A549 (cell line): ENCODE measurements around the gene PTPRG.

Source experiments
- BCL3 ChIP-seq: fragments of >200 bp; sonication (Bioruptor Twin); formaldehyde crosslinking; IDR thresholded peaks from 3 replicates; pipeline ENCODE4 v1.6.1; 2016
- ESRRA ChIP-seq: fragments of 150-350 bp; IDR thresholded peaks from 2 replicates; pipeline ENCODE4 v1.6.1; 2014; ENCODE audit warnings: mild to moderate bottlenecking, low read length, borderline replicate concordance
- JUN ChIP-seq, 2 experiments: fragments of >200 bp; sonication (Bioruptor Twin); formaldehyde crosslinking; IDR thresholded peaks; 2 replicates in 1 of 2; 3 replicates in 1 of 2; pipeline ENCODE4 v1.6.1; 2016 to 2017
- KDM5A ChIP-seq: fragments of 200-600 bp; sonication (generic); IDR thresholded peaks from 2 replicates; pipeline ENCODE4 v1.6.1; 2016; ENCODE audit warnings: antibody characterized with exemption, mild to moderate bottlenecking
- NPAS2 ChIP-seq: fragments of 250-450 bp; sonication (Bioruptor Pico); IDR thresholded peaks from 2 replicates; pipeline ENCODE4 v1.8.0; 2022; ENCODE audit warnings: mild to moderate bottlenecking, moderate library complexity, borderline replicate concordance
- POLR2A ChIP-seq: IDR thresholded peaks from 2 replicates; pipeline ENCODE4 v1.6.1; 2012; ENCODE audit warnings: mild to moderate bottlenecking, low read length
- TF ChIP-seq, protein P1 (sequence below): fragments of >200 bp; sonication (Bioruptor Twin); formaldehyde crosslinking; IDR thresholded peaks from 3 replicates; pipeline ENCODE4 v1.5.1; 2016
- TF ChIP-seq, protein P2 (sequence below): fragments of 150-350 bp; IDR thresholded peaks from 2 replicates; pipeline ENCODE4 v1.6.1; 2014; ENCODE audit warnings: low read depth, mild to moderate bottlenecking, low read length

- TF ChIP-seq, protein P1, sequence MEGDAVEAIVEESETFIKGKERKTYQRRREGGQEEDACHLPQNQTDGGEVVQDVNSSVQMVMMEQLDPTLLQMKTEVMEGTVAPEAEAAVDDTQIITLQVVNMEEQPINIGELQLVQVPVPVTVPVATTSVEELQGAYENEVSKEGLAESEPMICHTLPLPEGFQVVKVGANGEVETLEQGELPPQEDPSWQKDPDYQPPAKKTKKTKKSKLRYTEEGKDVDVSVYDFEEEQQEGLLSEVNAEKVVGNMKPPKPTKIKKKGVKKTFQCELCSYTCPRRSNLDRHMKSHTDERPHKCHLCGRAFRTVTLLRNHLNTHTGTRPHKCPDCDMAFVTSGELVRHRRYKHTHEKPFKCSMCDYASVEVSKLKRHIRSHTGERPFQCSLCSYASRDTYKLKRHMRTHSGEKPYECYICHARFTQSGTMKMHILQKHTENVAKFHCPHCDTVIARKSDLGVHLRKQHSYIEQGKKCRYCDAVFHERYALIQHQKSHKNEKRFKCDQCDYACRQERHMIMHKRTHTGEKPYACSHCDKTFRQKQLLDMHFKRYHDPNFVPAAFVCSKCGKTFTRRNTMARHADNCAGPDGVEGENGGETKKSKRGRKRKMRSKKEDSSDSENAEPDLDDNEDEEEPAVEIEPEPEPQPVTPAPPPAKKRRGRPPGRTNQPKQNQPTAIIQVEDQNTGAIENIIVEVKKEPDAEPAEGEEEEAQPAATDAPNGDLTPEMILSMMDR, result no peak
- TF ChIP-seq POLR2A (no peak), KDM5A (no peak), BCL3 (no peak), NPAS2 (no peak), ESRRA (no peak), JUN (IDR thresholded peaks at IDR 0.05) (no peak)
- TF ChIP-seq, protein P2, sequence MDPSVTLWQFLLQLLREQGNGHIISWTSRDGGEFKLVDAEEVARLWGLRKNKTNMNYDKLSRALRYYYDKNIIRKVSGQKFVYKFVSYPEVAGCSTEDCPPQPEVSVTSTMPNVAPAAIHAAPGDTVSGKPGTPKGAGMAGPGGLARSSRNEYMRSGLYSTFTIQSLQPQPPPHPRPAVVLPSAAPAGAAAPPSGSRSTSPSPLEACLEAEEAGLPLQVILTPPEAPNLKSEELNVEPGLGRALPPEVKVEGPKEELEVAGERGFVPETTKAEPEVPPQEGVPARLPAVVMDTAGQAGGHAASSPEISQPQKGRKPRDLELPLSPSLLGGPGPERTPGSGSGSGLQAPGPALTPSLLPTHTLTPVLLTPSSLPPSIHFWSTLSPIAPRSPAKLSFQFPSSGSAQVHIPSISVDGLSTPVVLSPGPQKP, result no peak
Measured at GRCh38 chr3:62011666-62012065, 450.3 kb downstream of the PTPRG start.
